ENCODE results near the gene NFE2L1.

DNA sequence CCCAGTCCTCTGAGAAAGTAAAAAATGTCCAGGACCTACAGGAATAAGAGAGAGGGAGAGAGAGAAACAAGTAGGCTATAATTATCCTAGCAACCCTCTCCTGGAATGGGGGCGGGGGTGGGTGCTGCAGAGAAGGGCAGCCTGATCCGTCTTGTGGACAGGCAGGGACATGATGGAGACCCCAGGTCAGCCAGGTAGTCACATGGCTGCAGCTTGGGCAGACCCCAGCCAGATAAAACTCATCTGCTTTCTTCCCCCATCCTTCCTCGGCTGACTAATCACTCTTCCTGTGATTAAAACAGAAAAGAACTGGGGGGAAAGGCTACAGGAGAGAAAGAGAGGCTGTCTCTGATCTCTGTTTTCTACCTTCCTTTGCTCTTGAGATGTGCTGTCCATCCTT is 43.2 kb upstream of the NFE2L1 start:
- TF ChIP-seq, protein P1, sequence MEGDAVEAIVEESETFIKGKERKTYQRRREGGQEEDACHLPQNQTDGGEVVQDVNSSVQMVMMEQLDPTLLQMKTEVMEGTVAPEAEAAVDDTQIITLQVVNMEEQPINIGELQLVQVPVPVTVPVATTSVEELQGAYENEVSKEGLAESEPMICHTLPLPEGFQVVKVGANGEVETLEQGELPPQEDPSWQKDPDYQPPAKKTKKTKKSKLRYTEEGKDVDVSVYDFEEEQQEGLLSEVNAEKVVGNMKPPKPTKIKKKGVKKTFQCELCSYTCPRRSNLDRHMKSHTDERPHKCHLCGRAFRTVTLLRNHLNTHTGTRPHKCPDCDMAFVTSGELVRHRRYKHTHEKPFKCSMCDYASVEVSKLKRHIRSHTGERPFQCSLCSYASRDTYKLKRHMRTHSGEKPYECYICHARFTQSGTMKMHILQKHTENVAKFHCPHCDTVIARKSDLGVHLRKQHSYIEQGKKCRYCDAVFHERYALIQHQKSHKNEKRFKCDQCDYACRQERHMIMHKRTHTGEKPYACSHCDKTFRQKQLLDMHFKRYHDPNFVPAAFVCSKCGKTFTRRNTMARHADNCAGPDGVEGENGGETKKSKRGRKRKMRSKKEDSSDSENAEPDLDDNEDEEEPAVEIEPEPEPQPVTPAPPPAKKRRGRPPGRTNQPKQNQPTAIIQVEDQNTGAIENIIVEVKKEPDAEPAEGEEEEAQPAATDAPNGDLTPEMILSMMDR (IDR thresholded peaks at IDR 0.05), result no peak
- TF ChIP-seq POLR2A (IDR thresholded peaks at IDR 0.05), result no peak
